H9 (cell line): ENCODE results near the gene ZNF747. TPM values are rescaled to one million over a fixed set of nuclear protein-coding genes. Genes with fewer than 3 reads are reported as not detected.

Experiments
- DNase-seq: peaks from one replicate; pipeline ENCODE4 v3.0.0-alpha.2; 2017
- H2AFZ ChIP-seq: one replicate; pipeline ENCODE4 v1.6.1; 2013; ENCODE audit warnings: mild to moderate bottlenecking, low read length, control low read depth, moderate library complexity
- H2AK5ac ChIP-seq: 2 replicates; pipeline ENCODE4 v1.6.1; 2013; ENCODE audit warnings: low read length, control low read depth, mixed read lengths; ENCODE audit not compliant: insufficient read length
- H2BK120ac ChIP-seq: one replicate; pipeline ENCODE4 v1.6.1; 2013; ENCODE audit warnings: low read depth, mild to moderate bottlenecking, low read length, control low read depth, inconsistent platforms; ENCODE audit not compliant: poor library complexity, severe bottlenecking
- H2BK12ac ChIP-seq: 2 replicates; pipeline ENCODE4 v1.6.1; 2013; ENCODE audit warnings: low read length, control low read depth, mixed read lengths, low read depth; ENCODE audit not compliant: insufficient read length
- H2BK15ac ChIP-seq: 2 replicates; pipeline ENCODE4 v1.6.1; 2013; ENCODE audit warnings: low read depth, low read length, control low read depth
- H2BK20ac ChIP-seq: one replicate; pipeline ENCODE4 v1.6.1; 2013; ENCODE audit warnings: low read depth, mild to moderate bottlenecking, low read length, control low read depth, inconsistent platforms; ENCODE audit not compliant: poor library complexity, severe bottlenecking
- H2BK5ac ChIP-seq: 2 replicates; pipeline ENCODE4 v1.6.1; 2013; ENCODE audit warnings: low read length, control low read depth, mixed read lengths; ENCODE audit not compliant: insufficient read length
- H3K14ac ChIP-seq: 2 replicates; pipeline ENCODE4 v1.6.1; 2013; ENCODE audit warnings: low read length, control low read depth; ENCODE audit not compliant: insufficient read depth
- H3K18ac ChIP-seq: 2 replicates; pipeline ENCODE4 v1.6.1; 2013; ENCODE audit warnings: low read depth, mild to moderate bottlenecking, mixed read lengths, low read length, control low read depth; ENCODE audit not compliant: insufficient read length
- H3K23ac ChIP-seq: 2 replicates; pipeline ENCODE4 v1.6.1; 2013; ENCODE audit warnings: low read length, control low read depth, mixed read lengths, low read depth; ENCODE audit not compliant: insufficient read length
- H3K23me2 ChIP-seq: 2 replicates; pipeline ENCODE4 v1.6.1; 2013; ENCODE audit warnings: low read depth, mild to moderate bottlenecking, mixed read lengths, low read length, control low read depth; ENCODE audit not compliant: insufficient read length, poor library complexity, severe bottlenecking
- H3K27ac ChIP-seq: 2 replicates; pipeline ENCODE4 v1.5.1; 2013; ENCODE audit warnings: low read length, control low read depth, mixed read lengths, low read depth; ENCODE audit not compliant: insufficient read length
- H3K27me3 ChIP-seq: 2 replicates; pipeline ENCODE4 v1.6.1; 2013; ENCODE audit warnings: low read length, control low read depth, inconsistent platforms; ENCODE audit not compliant: insufficient read depth
- H3K4ac ChIP-seq: 2 replicates; pipeline ENCODE4 v1.6.1; 2013; ENCODE audit warnings: low read depth, mild to moderate bottlenecking, control low read depth, inconsistent platforms, low read length, moderate library complexity
- H3K4me1 ChIP-seq: 2 replicates; pipeline ENCODE4 v1.6.1; 2013; ENCODE audit warnings: low read length, control low read depth, inconsistent platforms; ENCODE audit not compliant: insufficient read depth
- H3K4me2 ChIP-seq: 2 replicates; pipeline ENCODE4 v1.6.1; 2013; ENCODE audit warnings: low read length, control low read depth, mixed read lengths; ENCODE audit not compliant: insufficient read length, insufficient read depth
- H3K56ac ChIP-seq: 2 replicates; pipeline ENCODE4 v1.6.1; 2013; ENCODE audit warnings: low read depth, mild to moderate bottlenecking, mixed read lengths, low read length, control low read depth; ENCODE audit not compliant: insufficient read length
- H3K79me1 ChIP-seq: 2 replicates; pipeline ENCODE4 v1.6.1; 2013; ENCODE audit warnings: low read depth, mild to moderate bottlenecking, moderate library complexity, low read length, control low read depth, inconsistent platforms; ENCODE audit not compliant: insufficient read depth, poor library complexity, severe bottlenecking
- H3K79me2 ChIP-seq: 2 replicates; pipeline ENCODE4 v1.6.1; 2013; ENCODE audit warnings: low read length, control low read depth, inconsistent platforms; ENCODE audit not compliant: insufficient read depth
- H3K9ac ChIP-seq: 2 replicates; pipeline ENCODE4 v1.6.1; 2013; ENCODE audit warnings: low read length, control low read depth, mixed read lengths; ENCODE audit not compliant: insufficient read length; ENCODE audit errors: extremely low read depth
- H3K9me3 ChIP-seq: one replicate; pipeline ENCODE4 v1.6.1; 2013; ENCODE audit warnings: low read depth, low read length, inconsistent platforms; ENCODE audit not compliant: control insufficient read depth
- H3T11ph ChIP-seq: one replicate; pipeline ENCODE4 v1.6.1; 2013; ENCODE audit warnings: mild to moderate bottlenecking, low read length, control low read depth, inconsistent platforms
- H4K20me1 ChIP-seq: one replicate; pipeline ENCODE4 v1.6.1; 2013; ENCODE audit not compliant: control insufficient read depth, insufficient read length, insufficient read depth
- H4K5ac ChIP-seq: 2 replicates; pipeline ENCODE4 v1.6.1; 2013; ENCODE audit warnings: low read depth, mild to moderate bottlenecking, mixed read lengths, low read length, control low read depth; ENCODE audit not compliant: insufficient read length
- H4K8ac ChIP-seq: replicated peaks from 2 replicates; pipeline ENCODE4 v1.6.1; 2013; ENCODE audit warnings: low read length, control low read depth, mixed read lengths, low read depth; ENCODE audit not compliant: insufficient read length
- H4K91ac ChIP-seq: 2 replicates; pipeline ENCODE4 v1.6.1; 2013; ENCODE audit warnings: low read depth, mild to moderate bottlenecking, moderate library complexity, mixed read lengths, low read length, control low read depth; ENCODE audit not compliant: insufficient read length
- H3K27ac Mint-ChIP-seq, 3 experiments: 2 replicates in 2 of 3; 3 replicates in 1 of 3; pipeline ENCODE4 v1.8.0; 2020 to 2021; ENCODE audit warnings: mixed read lengths in 3 of 3, mild to moderate bottlenecking in 1 of 3, moderate library complexity in 1 of 3
- H3K27me3 Mint-ChIP-seq: 2 replicates; pipeline ENCODE4 v1.8.0; 2021; ENCODE audit warnings: low read depth, mild to moderate bottlenecking, moderate library complexity, mixed read lengths
- H3K36me3 Mint-ChIP-seq, 3 experiments: 2 replicates in 2 of 3; 3 replicates in 1 of 3; pipeline ENCODE4 v1.8.0; 2020 to 2021; ENCODE audit warnings: low read depth in 3 of 3, mixed read lengths in 3 of 3; ENCODE audit not compliant: insufficient read depth in 1 of 3
- H3K4me1 Mint-ChIP-seq, 2 experiments: 2 replicates each; pipeline ENCODE4 v1.8.0; 2020; ENCODE audit warnings: mixed read lengths in 2 of 2
- H3K4me3 Mint-ChIP-seq, 2 experiments: 2 replicates in 1 of 2; 3 replicates in 1 of 2; pipeline ENCODE4 v1.8.0; 2020 to 2021; ENCODE audit warnings: mild to moderate bottlenecking in 2 of 2, mixed read lengths in 2 of 2, moderate library complexity in 1 of 2
- H3K9me3 Mint-ChIP-seq, 2 experiments: 2 replicates in 1 of 2; 3 replicates in 1 of 2; pipeline ENCODE4 v1.8.0; 2020; ENCODE audit warnings: mild to moderate bottlenecking in 2 of 2, mixed read lengths in 2 of 2, moderate library complexity in 1 of 2
- CTCF ChIP-seq: fragments of 200-600 bp; sonication (generic); conservative IDR thresholded peaks from 3 replicates; pipeline ENCODE4 v1.8.0; 2021; ENCODE audit warnings: antibody characterized with exemption, mild to moderate bottlenecking
- WGBS: extraction: QIAGEN DNeasy Blood & Tissue Kit; methylation state at CpG from one replicate; pipeline ENCODE4 v1.1.7; 2013; ENCODE audit warnings: missing lambda C conversion rate, low lambda C conversion rate, mixed read lengths; ENCODE audit not compliant: insufficient read length; ENCODE audit errors: extremely low coverage; 5-methylcytosine and 5-hydroxymethylcytosine counted together
- total RNA-seq: library from RNA; stranded (reverse); gene quantifications from 2 replicates; pipeline ENCODE4 v1.2.1, GENCODE V29; 2021

Gene ZNF747
- total RNA-seq, 1 experiment from 2014 or later = 18.4 TPM

GRCh38 chr16:30511509-30511908 lies 23.1 kb downstream of the ZNF747 start:
- H3K79me2 ChIP-seq = no peaks in the 10 kb centered on the region
- Mint-ChIP-seq H3K27me3 (peaks cover 12% of the 10 kb centered on the region), H3K4me3 (no peak overlapping the region; a peak in 1 of 5 replicates), H3K36me3 (no peaks in the 10 kb centered on the region), H3K27ac (no peak overlapping the region), H3K9me3 (no peaks in the 10 kb centered on the region), H3K4me1 (no peaks in the 10 kb centered on the region)
- no peaks in the 10 kb centered on the region for H3K79me1 ChIP-seq
- no peak overlapping the region for H3K23ac ChIP-seq
- no peaks in the 10 kb centered on the region for H4K20me1 ChIP-seq
- no peak overlapping the region for H2BK120ac ChIP-seq
- no peak overlapping the region for H4K91ac ChIP-seq
- H3K4me1 ChIP-seq = no peaks in the 10 kb centered on the region
- H2AFZ ChIP-seq = no peak overlapping the region
- TF ChIP-seq CTCF = no peak
- no CpG with 5 or more reads among the region's 3 CpGs for WGBS
- no peak overlapping the region for H3K14ac ChIP-seq
- H2BK5ac ChIP-seq = no peak overlapping the region
- no peak overlapping the region for H3K9ac ChIP-seq
- H2BK12ac ChIP-seq = no peak overlapping the region
- H2AK5ac ChIP-seq = no peak overlapping the region
- no peak overlapping the region for H3K4ac ChIP-seq
- no peak overlapping the region for H2BK20ac ChIP-seq
- no peak overlapping the region for H3K18ac ChIP-seq
- no peak overlapping the region for H2BK15ac ChIP-seq
- no peak overlapping the region for H3K27ac ChIP-seq
- no peak overlapping the region for H3T11ph ChIP-seq
- H3K4me2 ChIP-seq = no peak overlapping the region
- no peaks in the 10 kb centered on the region for H3K27me3 ChIP-seq
- no peak for DNase-seq
- H4K5ac ChIP-seq = no peak overlapping the region
- no peak overlapping the region for H4K8ac ChIP-seq
- H3K9me3 ChIP-seq = no peaks in the 10 kb centered on the region
- no peaks in the 10 kb centered on the region for H3K23me2 ChIP-seq
- no peak overlapping the region for H3K56ac ChIP-seq
